ENCODE data around the gene DENND2A. TPM values are rescaled to one million over a fixed set of nuclear protein-coding genes. Genes with fewer than 3 reads are reported as not detected.

Gene DENND2A
- total RNA-seq, 1 experiment from 2014 or later, result 10.0 TPM

DNA sequence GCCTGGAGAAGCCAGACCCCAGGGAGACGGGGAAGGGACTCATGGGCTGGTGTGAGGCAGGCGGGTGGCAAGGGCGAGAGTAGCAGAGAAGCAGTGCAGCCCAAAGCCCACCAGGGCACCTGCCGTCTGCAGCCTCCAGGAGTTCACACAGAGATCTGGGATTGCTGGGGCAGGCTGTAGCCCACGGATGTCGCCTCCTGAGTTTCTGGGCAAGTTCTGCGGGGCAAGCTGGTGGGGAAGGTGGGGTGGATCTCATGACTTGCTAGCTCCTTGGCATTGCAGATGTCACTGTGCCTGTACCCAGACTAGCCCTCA, 38.2 kb upstream of the DENND2A start:
- Mint-ChIP-seq H3K27me3 (ENCODE audit: low read depth) (no peaks in the 10 kb centered on the region), H3K4me1 (no peaks in the 10 kb centered on the region), H3K4me3 (no peak overlapping the region), H3K36me3 (peaks cover 12% of the 10 kb centered on the region), H3K9me3 (no peaks in the 10 kb centered on the region), H3K27ac (no peak overlapping the region)
- TF ChIP-seq CBFB (CRISPR knock-in tag; IDR thresholded peaks at IDR 0.05; ENCODE audit: low read depth), result no peak
- TF ChIP-seq SMAD4 (CRISPR knock-in tag; IDR thresholded peaks at IDR 0.05), result no peak
- TF ChIP-seq FOXJ3 (CRISPR knock-in tag; IDR thresholded peaks at IDR 0.05; ENCODE audit: borderline replicate concordance), result no peak
- TF ChIP-seq JUN (CRISPR knock-in tag; IDR thresholded peaks at IDR 0.05), result no peak
- no peak for TF ChIP-seq EMX1 (CRISPR knock-in tag; IDR thresholded peaks at IDR 0.05)
- no peak for TF ChIP-seq ZNF263 (CRISPR knock-in tag; IDR thresholded peaks at IDR 0.05; ENCODE audit: low read depth)
- no peak for TF ChIP-seq NFYB (CRISPR knock-in tag; conservative IDR thresholded peaks at IDR 0.05; ENCODE audit: low read depth)
- TF ChIP-seq, protein P1, sequence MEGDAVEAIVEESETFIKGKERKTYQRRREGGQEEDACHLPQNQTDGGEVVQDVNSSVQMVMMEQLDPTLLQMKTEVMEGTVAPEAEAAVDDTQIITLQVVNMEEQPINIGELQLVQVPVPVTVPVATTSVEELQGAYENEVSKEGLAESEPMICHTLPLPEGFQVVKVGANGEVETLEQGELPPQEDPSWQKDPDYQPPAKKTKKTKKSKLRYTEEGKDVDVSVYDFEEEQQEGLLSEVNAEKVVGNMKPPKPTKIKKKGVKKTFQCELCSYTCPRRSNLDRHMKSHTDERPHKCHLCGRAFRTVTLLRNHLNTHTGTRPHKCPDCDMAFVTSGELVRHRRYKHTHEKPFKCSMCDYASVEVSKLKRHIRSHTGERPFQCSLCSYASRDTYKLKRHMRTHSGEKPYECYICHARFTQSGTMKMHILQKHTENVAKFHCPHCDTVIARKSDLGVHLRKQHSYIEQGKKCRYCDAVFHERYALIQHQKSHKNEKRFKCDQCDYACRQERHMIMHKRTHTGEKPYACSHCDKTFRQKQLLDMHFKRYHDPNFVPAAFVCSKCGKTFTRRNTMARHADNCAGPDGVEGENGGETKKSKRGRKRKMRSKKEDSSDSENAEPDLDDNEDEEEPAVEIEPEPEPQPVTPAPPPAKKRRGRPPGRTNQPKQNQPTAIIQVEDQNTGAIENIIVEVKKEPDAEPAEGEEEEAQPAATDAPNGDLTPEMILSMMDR (IDR thresholded peaks at IDR 0.05), result no peak
- TF ChIP-seq, protein P2, sequence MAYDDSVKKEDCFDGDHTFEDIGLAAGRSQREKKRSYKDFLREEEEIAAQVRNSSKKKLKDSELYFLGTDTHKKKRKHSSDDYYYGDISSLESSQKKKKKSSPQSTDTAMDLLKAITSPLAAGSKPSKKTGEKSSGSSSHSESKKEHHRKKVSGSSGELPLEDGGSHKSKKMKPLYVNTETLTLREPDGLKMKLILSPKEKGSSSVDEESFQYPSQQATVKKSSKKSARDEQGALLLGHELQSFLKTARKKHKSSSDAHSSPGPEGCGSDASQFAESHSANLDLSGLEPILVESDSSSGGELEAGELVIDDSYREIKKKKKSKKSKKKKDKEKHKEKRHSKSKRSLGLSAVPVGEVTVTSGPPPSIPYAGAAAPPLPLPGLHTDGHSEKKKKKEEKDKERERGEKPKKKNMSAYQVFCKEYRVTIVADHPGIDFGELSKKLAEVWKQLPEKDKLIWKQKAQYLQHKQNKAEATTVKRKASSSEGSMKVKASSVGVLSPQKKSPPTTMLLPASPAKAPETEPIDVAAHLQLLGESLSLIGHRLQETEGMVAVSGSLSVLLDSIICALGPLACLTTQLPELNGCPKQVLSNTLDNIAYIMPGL (CRISPR knock-in tag; IDR thresholded peaks at IDR 0.05), result no peak
- TF ChIP-seq RELA (CRISPR knock-in tag; IDR thresholded peaks at IDR 0.05; ENCODE audit: borderline replicate concordance), result no peak
- TF ChIP-seq ELF4 (CRISPR knock-in tag; IDR thresholded peaks at IDR 0.05; ENCODE audit: low read depth), result no peak
- TF ChIP-seq TCF7 (CRISPR knock-in tag; IDR thresholded peaks at IDR 0.05; ENCODE audit: low read depth), result no peak
- TF ChIP-seq TP53 (CRISPR knock-in tag; IDR thresholded peaks at IDR 0.05), result no peak
- TF ChIP-seq ATF1 (CRISPR knock-in tag; IDR thresholded peaks at IDR 0.05), result no peak
- no peak for TF ChIP-seq NFE2L1 (CRISPR knock-in tag; IDR thresholded peaks at IDR 0.05)
- TF ChIP-seq MYBL2 (CRISPR knock-in tag; IDR thresholded peaks at IDR 0.05), result no peak
- no peak for TF ChIP-seq NR3C1 (CRISPR knock-in tag; conservative IDR thresholded peaks at IDR 0.05; ENCODE audit: low read depth)
- no peak for TF ChIP-seq NR2C2 (CRISPR knock-in tag; IDR thresholded peaks at IDR 0.05)
- TF ChIP-seq, protein P3, sequence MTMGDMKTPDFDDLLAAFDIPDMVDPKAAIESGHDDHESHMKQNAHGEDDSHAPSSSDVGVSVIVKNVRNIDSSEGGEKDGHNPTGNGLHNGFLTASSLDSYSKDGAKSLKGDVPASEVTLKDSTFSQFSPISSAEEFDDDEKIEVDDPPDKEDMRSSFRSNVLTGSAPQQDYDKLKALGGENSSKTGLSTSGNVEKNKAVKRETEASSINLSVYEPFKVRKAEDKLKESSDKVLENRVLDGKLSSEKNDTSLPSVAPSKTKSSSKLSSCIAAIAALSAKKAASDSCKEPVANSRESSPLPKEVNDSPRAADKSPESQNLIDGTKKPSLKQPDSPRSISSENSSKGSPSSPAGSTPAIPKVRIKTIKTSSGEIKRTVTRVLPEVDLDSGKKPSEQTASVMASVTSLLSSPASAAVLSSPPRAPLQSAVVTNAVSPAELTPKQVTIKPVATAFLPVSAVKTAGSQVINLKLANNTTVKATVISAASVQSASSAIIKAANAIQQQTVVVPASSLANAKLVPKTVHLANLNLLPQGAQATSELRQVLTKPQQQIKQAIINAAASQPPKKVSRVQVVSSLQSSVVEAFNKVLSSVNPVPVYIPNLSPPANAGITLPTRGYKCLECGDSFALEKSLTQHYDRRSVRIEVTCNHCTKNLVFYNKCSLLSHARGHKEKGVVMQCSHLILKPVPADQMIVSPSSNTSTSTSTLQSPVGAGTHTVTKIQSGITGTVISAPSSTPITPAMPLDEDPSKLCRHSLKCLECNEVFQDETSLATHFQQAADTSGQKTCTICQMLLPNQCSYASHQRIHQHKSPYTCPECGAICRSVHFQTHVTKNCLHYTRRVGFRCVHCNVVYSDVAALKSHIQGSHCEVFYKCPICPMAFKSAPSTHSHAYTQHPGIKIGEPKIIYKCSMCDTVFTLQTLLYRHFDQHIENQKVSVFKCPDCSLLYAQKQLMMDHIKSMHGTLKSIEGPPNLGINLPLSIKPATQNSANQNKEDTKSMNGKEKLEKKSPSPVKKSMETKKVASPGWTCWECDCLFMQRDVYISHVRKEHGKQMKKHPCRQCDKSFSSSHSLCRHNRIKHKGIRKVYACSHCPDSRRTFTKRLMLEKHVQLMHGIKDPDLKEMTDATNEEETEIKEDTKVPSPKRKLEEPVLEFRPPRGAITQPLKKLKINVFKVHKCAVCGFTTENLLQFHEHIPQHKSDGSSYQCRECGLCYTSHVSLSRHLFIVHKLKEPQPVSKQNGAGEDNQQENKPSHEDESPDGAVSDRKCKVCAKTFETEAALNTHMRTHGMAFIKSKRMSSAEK (CRISPR knock-in tag; IDR thresholded peaks at IDR 0.05; ENCODE audit: borderline replicate concordance), result no peak
- TF ChIP-seq, protein P4, sequence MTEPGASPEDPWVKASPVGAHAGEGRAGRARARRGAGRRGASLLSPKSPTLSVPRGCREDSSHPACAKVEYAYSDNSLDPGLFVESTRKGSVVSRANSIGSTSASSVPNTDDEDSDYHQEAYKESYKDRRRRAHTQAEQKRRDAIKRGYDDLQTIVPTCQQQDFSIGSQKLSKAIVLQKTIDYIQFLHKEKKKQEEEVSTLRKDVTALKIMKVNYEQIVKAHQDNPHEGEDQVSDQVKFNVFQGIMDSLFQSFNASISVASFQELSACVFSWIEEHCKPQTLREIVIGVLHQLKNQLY (CRISPR knock-in tag; IDR thresholded peaks at IDR 0.05), result no peak
- ATAC-seq (no peak), DNase-seq (ENCODE audit: low spot score) (no peak)
- ChIA-PET CTCF (interaction anchor here (1.4 kb wide), 1 partner anchor 13 kb away, joined by 3 read pairs; no protein-coding TSS in a partner anchor), POLR2A (no interaction called here)
